Stimulated activated CD4-positive, alpha-beta T cell treated with anti-CD3 and anti-CD28 coated beads, Interleukin-4, amount 100 ng/mL, for 24 hours (primary cell): ENCODE results near the gene ABLIM2.

Experiments
- DNase-seq: peaks from one replicate; pipeline ENCODE4 v3.0.0-alpha.2; 2020

The ABLIM2 gene

GRCh38 chr4:7993671-7994070, 164.9 kb downstream of the ABLIM2 start:
- no peak for DNase-seq

- DNase-seq: no peak
Observed at GRCh38 chr4:7992846-7993245, 165.8 kb downstream of the ABLIM2 start.

- no peak for DNase-seq
Observed at GRCh38 chr4:7990807-7991459, 167.7 kb downstream of the ABLIM2 start.

- no peak for DNase-seq
Observed at GRCh38 chr4:7989654-7990053, 169.0 kb downstream of the ABLIM2 start.

GRCh38 chr4:7988437-7988836, 170.2 kb downstream of the ABLIM2 start:
- no peak for DNase-seq

- DNase-seq: peak; percentile 82
Observed at GRCh38 chr4:7987148-7987989, 171.2 kb downstream of the ABLIM2 start.

GRCh38 chr4:7985891-7986441, 172.6 kb downstream of the ABLIM2 start:
- DNase-seq: no peak

GRCh38 chr4:7985072-7985471, 173.5 kb downstream of the ABLIM2 start:
- DNase-seq: no peak

- no peak for DNase-seq
Observed at GRCh38 chr4:7984286-7984925, 174.2 kb downstream of the ABLIM2 start.

- no peak for DNase-seq
Observed at GRCh38 chr4:7983296-7983695, 175.3 kb downstream of the ABLIM2 start.

- no peak for DNase-seq
Observed at GRCh38 chr4:7981738-7982394, 176.7 kb downstream of the ABLIM2 start.

GRCh38 chr4:7980036-7980435, 178.6 kb downstream of the ABLIM2 start:
- no peak for DNase-seq

GRCh38 chr4:7979652-7979968, 179.0 kb downstream of the ABLIM2 start:
- DNase-seq: no peak

GRCh38 chr4:7978907-7979651, 179.5 kb downstream of the ABLIM2 start:
- no peak for DNase-seq

- DNase-seq: no peak
Observed at GRCh38 chr4:7978489-7978888, 180.1 kb downstream of the ABLIM2 start.

GRCh38 chr4:7976634-7977033, 182.0 kb downstream of the ABLIM2 start:
- no peak for DNase-seq

GRCh38 chr4:7976025-7976424, 182.6 kb downstream of the ABLIM2 start:
- no peak for DNase-seq

GRCh38 chr4:7974425-7974824, 184.2 kb downstream of the ABLIM2 start:
- no peak for DNase-seq

- DNase-seq: no peak
Observed at GRCh38 chr4:7973545-7973981, 185.1 kb downstream of the ABLIM2 start.

GRCh38 chr4:7971881-7972500, 186.6 kb downstream of the ABLIM2 start:
- DNase-seq: no peak

- no peak for DNase-seq
Observed at GRCh38 chr4:7971159-7971631, 187.4 kb downstream of the ABLIM2 start.
